Measurements from ENCODE around the gene RGS11. TPM values are rescaled to one million over a fixed set of nuclear protein-coding genes. Genes with fewer than 3 reads are reported as not detected.
A peak's percentile ranks its signal among the peaks of the same experiment; 100 is the strongest.

Gene RGS11
- total and polyA plus RNA-seq, 2 of the 4 experiments (the other 2 are of a cell fraction), result under 0.01 to 0.48 TPM

DNA sequence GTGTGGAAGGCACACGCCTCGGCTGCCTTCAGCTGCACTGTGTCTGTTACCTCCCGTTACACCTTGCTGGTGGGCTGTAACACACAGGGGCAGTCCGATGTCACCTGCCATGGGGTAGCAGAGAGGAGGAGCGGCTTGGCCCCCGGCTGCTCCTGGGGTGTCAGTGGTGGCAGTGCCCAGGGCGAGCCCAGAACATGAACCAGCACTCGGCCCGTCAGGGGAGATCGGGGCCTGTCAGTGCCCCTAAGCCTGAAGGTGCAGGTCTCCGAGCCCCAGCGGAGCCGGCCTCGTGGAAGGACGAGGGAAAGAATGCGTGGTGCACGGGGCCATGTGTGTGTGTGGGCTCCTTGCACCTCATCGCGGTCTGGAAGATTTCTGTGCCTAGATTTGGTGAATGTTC lies 15.4 kb downstream of the RGS11 start:
- no peaks in the 10 kb centered on the region for H3K27me3 ChIP-seq (ENCODE audit: control insufficient read depth, insufficient read depth, low read length)
- no peak overlapping the region for H3K4ac ChIP-seq (ENCODE audit: low read depth, low read length)
- ChIA-PET POLR2A (ENCODE audit: unreplicated experiment) (no interaction called here), CTCF (no interaction called here)
- no peak overlapping the region for H3K23ac ChIP-seq (ENCODE audit: low read depth, low read length)
- no peak overlapping the region for H4K8ac ChIP-seq (ENCODE audit: low read depth in 2 of 2, low read length in 2 of 2)
- H2BK20ac ChIP-seq (ENCODE audit: low read depth, low read length), result no peak overlapping the region
- H2AK9ac ChIP-seq (replicated peaks; ENCODE audit: low read depth, low read length, poor library complexity), result peak overlapping the region; percentile 55
- no peak overlapping the region for H3K9ac ChIP-seq (ENCODE audit: low read depth, low read length)
- no peak overlapping the region for H3K27ac ChIP-seq (ENCODE audit: insufficient read depth, low read length)
- no peak overlapping the region for H3K14ac ChIP-seq (replicated peaks; ENCODE audit: low read depth, low read length)
- H2AFZ ChIP-seq (replicated peaks; ENCODE audit: low read length, poor library complexity), result no peak overlapping the region
- no peak overlapping the region for H3K4me3 ChIP-seq (ENCODE audit: insufficient read depth, low read depth, low read length)
- H3K9me1 ChIP-seq (ENCODE audit: insufficient read depth, low read length), result no peaks in the 10 kb centered on the region
- DNase-seq (no peak), ATAC-seq (ENCODE audit: low read depth) (no peak)
- intact Hi-C loops (cut with micrococcal nuclease), result no loop called here
- H4K20me1 ChIP-seq (ENCODE audit: insufficient read depth, low read length), result no peaks in the 10 kb centered on the region
- H4K5ac ChIP-seq (ENCODE audit: low read depth, low read length), result no peak overlapping the region
- peaks cover 43% of the 10 kb centered on the region for H3K36me3 ChIP-seq (ENCODE audit: control insufficient read depth, insufficient read depth, low read length)
- H2BK15ac ChIP-seq (ENCODE audit: low read depth, low read length), result no peak overlapping the region
- in situ Hi-C loops (cut with MboI; ENCODE audit: low sequenced_read_pairs), result no loop called here
- H2BK120ac ChIP-seq (ENCODE audit: low read depth, low read length), result no peak overlapping the region
- WGBS, 2 experiments (ENCODE audit: extremely low coverage in 2 of 2, insufficient read length in 1 of 2), result no CpG with 5 or more reads among the region's 19 CpGs
- dilution Hi-C loops (cut with HindIII; ENCODE audit: low sequenced_read_pairs, unreplicated experiment), result no loop called here
- no peaks in the 10 kb centered on the region for H3K4me1 ChIP-seq (ENCODE audit: control insufficient read depth, insufficient read depth, low read length)
- H3K56ac ChIP-seq (ENCODE audit: extremely low read depth, insufficient read depth, low read length), result no peak overlapping the region
- TF ChIP-seq RCOR1 (IDR thresholded peaks at IDR 0.05; ENCODE audit: insufficient replicate concordance, low read length) (no peak), FOS (IDR thresholded peaks at IDR 0.05; ENCODE audit: low read depth, low read length) (no peak), RAD21 (IDR thresholded peaks at IDR 0.05; ENCODE audit: low read length) (no peak), USF2 (IDR thresholded peaks at IDR 0.05; ENCODE audit: low read depth, low read length) (no peak), CHD1 (IDR thresholded peaks at IDR 0.05; ENCODE audit: low read depth, low read length) (no peak), CEBPB (IDR thresholded peaks at IDR 0.05; ENCODE audit: low read depth, low read length) (no peak), NFE2L2 (IDR thresholded peaks at IDR 0.05; ENCODE audit: low read depth, low read length) (no peak), MAZ (IDR thresholded peaks at IDR 0.05; ENCODE audit: borderline replicate concordance, low read depth, low read length) (no peak)
- no peak overlapping the region for H3K18ac ChIP-seq (ENCODE audit: low read depth, low read length)
- no peak overlapping the region for H2BK5ac ChIP-seq (ENCODE audit: low read depth, low read length, poor library complexity, severe bottlenecking)
- no peaks in the 10 kb centered on the region for H3K9me3 ChIP-seq (ENCODE audit: control insufficient read depth, insufficient read depth, low read length)
- H3K4me2 ChIP-seq (ENCODE audit: low read depth, low read length), result no peak overlapping the region
- no TSS peak for BruUV-seq (replicated peaks)
- no peaks in the 10 kb centered on the region for H3K79me1 ChIP-seq (ENCODE audit: low read depth in 1 of 2, low read length in 2 of 2)
- H4K91ac ChIP-seq (ENCODE audit: insufficient read depth, low read depth, low read length), result no peak overlapping the region
- no peak overlapping the region for H2AK5ac ChIP-seq (ENCODE audit: low read depth, low read length)
